Measurements from ENCODE around the gene PCSK2. TPM values are rescaled to one million over a fixed set of nuclear protein-coding genes. Genes with fewer than 3 reads are reported as not detected.

Gene PCSK2
- total and polyA plus RNA-seq, 5 donors from 2014 or later = not detected

- H3K4me1 Mint-ChIP-seq = no peaks in the 10 kb centered on the region
- Histone ChIP-seq H3K36me3 (ENCODE audit: control insufficient read depth, insufficient read depth, low read length) (no peaks in the 10 kb centered on the region), H3K4me3 (ENCODE audit: low read depth, low read length) (no peak overlapping the region), H3K4me1 (ENCODE audit: control insufficient read depth, insufficient read depth, low read length, poor library complexity, severe bottlenecking) (no peaks in the 10 kb centered on the region), H3K27ac (ENCODE audit: insufficient read depth, low read length, poor library complexity, severe bottlenecking) (no peak overlapping the region), H3K27me3 (ENCODE audit: control insufficient read depth, insufficient read depth, low read length) (no peaks in the 10 kb centered on the region), H3K9me3 (ENCODE audit: control insufficient read depth in 2 of 2, low read length in 2 of 2) (no peaks in the 10 kb centered on the region)
- H3K27me3 Mint-ChIP-seq = peaks cover 5% of the 10 kb centered on the region
- no peaks in the 10 kb centered on the region for H3K36me3 Mint-ChIP-seq
- peaks cover 0 to 3% (median 0%) of the 10 kb centered on the region in 7 donors for H3K9me3 Mint-ChIP-seq
- H3K4me3 Mint-ChIP-seq = no peak overlapping the region
- ATAC-seq (ENCODE audit: low read depth in 2 of 2) (no peak), DNase-seq (no peak)
- no peak overlapping the region for H3K27ac Mint-ChIP-seq
Measured at GRCh38 chr20:17473659-17474058, 246.8 kb downstream of the PCSK2 start.

GRCh38 chr20:17479063-17479657 is 252.3 kb downstream of the PCSK2 start:
- H3K9me3 ChIP-seq (ENCODE audit: control insufficient read depth in 2 of 2, low read length in 2 of 2) = no peaks in the 10 kb centered on the region
- no peak for DNase-seq
- H3K27me3 ChIP-seq (ENCODE audit: control insufficient read depth, insufficient read depth, low read length) = peaks cover 2% of the 10 kb centered on the region
- Mint-ChIP-seq H3K9me3 (peaks cover 0 to 3% (median 0%) of the 10 kb centered on the region in 7 donors), H3K27ac (no peak overlapping the region), H3K4me1 (no peaks in the 10 kb centered on the region), H3K27me3 (no peaks in the 10 kb centered on the region), H3K4me3 (no peak overlapping the region), H3K36me3 (no peaks in the 10 kb centered on the region)
- H3K36me3 ChIP-seq (ENCODE audit: control insufficient read depth, insufficient read depth, low read length) = no peaks in the 10 kb centered on the region
- no peaks in the 10 kb centered on the region for H3K4me1 ChIP-seq (ENCODE audit: control insufficient read depth, insufficient read depth, low read length, poor library complexity, severe bottlenecking)
- no peak for ATAC-seq (ENCODE audit: low read depth in 2 of 2)
- no peak overlapping the region for H3K27ac ChIP-seq (ENCODE audit: insufficient read depth, low read length, poor library complexity, severe bottlenecking)
- no peak overlapping the region for H3K4me3 ChIP-seq (ENCODE audit: low read depth, low read length)

- Mint-ChIP-seq H3K27ac (no peak overlapping the region), H3K9me3 (peaks cover 0 to 2% (median 0%) of the 10 kb centered on the region in 7 donors), H3K4me3 (no peak overlapping the region), H3K36me3 (no peaks in the 10 kb centered on the region), H3K27me3 (no peaks in the 10 kb centered on the region), H3K4me1 (no peaks in the 10 kb centered on the region)
- DNase-seq (no peak), ATAC-seq (ENCODE audit: low read depth in 2 of 2) (no peak)
- H3K27me3 ChIP-seq (ENCODE audit: control insufficient read depth, insufficient read depth, low read length) = peaks cover 2% of the 10 kb centered on the region
- H3K36me3 ChIP-seq (ENCODE audit: control insufficient read depth, insufficient read depth, low read length) = no peaks in the 10 kb centered on the region
- no peak overlapping the region for H3K27ac ChIP-seq (ENCODE audit: insufficient read depth, low read length, poor library complexity, severe bottlenecking)
- no peak overlapping the region for H3K4me3 ChIP-seq (ENCODE audit: low read depth, low read length)
- no peaks in the 10 kb centered on the region for H3K9me3 ChIP-seq (ENCODE audit: control insufficient read depth in 2 of 2, low read length in 2 of 2)
- H3K4me1 ChIP-seq (ENCODE audit: control insufficient read depth, insufficient read depth, low read length, poor library complexity, severe bottlenecking) = no peaks in the 10 kb centered on the region
Measured at GRCh38 chr20:17480696-17481095, 253.9 kb downstream of the PCSK2 start.

- Mint-ChIP-seq H3K36me3 (no peaks in the 10 kb centered on the region), H3K27me3 (peaks cover 8% of the 10 kb centered on the region), H3K27ac (no peak overlapping the region), H3K9me3 (peaks cover 0 to 4% (median 0%) of the 10 kb centered on the region in 7 donors), H3K4me1 (no peaks in the 10 kb centered on the region), H3K4me3 (no peak overlapping the region)
- H3K27ac ChIP-seq (ENCODE audit: insufficient read depth, low read length, poor library complexity, severe bottlenecking) = no peak overlapping the region
- ATAC-seq (ENCODE audit: low read depth in 2 of 2) = no peak
- no peak for DNase-seq
- no peaks in the 10 kb centered on the region for H3K9me3 ChIP-seq (ENCODE audit: control insufficient read depth in 2 of 2, low read length in 2 of 2)
- H3K4me3 ChIP-seq (ENCODE audit: low read depth, low read length) = no peak overlapping the region
- no peaks in the 10 kb centered on the region for H3K4me1 ChIP-seq (ENCODE audit: control insufficient read depth, insufficient read depth, low read length, poor library complexity, severe bottlenecking)
- no peaks in the 10 kb centered on the region for H3K36me3 ChIP-seq (ENCODE audit: control insufficient read depth, insufficient read depth, low read length)
- peaks cover 2% of the 10 kb centered on the region for H3K27me3 ChIP-seq (ENCODE audit: control insufficient read depth, insufficient read depth, low read length)
Measured at GRCh38 chr20:17481661-17482060, 254.8 kb downstream of the PCSK2 start.

- H3K4me1 ChIP-seq (ENCODE audit: control insufficient read depth, insufficient read depth, low read length, poor library complexity, severe bottlenecking) = no peaks in the 10 kb centered on the region
- Mint-ChIP-seq H3K27me3 (peaks cover 8% of the 10 kb centered on the region), H3K4me3 (no peak overlapping the region), H3K27ac (no peak overlapping the region), H3K9me3 (peaks cover 0 to 4% (median 0%) of the 10 kb centered on the region in 7 donors), H3K36me3 (no peaks in the 10 kb centered on the region), H3K4me1 (no peaks in the 10 kb centered on the region)
- no peaks in the 10 kb centered on the region for H3K36me3 ChIP-seq (ENCODE audit: control insufficient read depth, insufficient read depth, low read length)
- peaks cover 6% of the 10 kb centered on the region for H3K27me3 ChIP-seq (ENCODE audit: control insufficient read depth, insufficient read depth, low read length)
- no peaks in the 10 kb centered on the region for H3K9me3 ChIP-seq (ENCODE audit: control insufficient read depth in 2 of 2, low read length in 2 of 2)
- DNase-seq (no peak), ATAC-seq (ENCODE audit: low read depth in 2 of 2) (no peak)
- no peak overlapping the region for H3K4me3 ChIP-seq (ENCODE audit: low read depth, low read length)
- no peak overlapping the region for H3K27ac ChIP-seq (ENCODE audit: insufficient read depth, low read length, poor library complexity, severe bottlenecking)
Measured at GRCh38 chr20:17482536-17482935, 255.7 kb downstream of the PCSK2 start.

- no peak for DNase-seq
- no peak for ATAC-seq (ENCODE audit: low read depth in 2 of 2)
- Histone ChIP-seq H3K4me1 (ENCODE audit: control insufficient read depth, insufficient read depth, low read length, poor library complexity, severe bottlenecking) (no peaks in the 10 kb centered on the region), H3K4me3 (ENCODE audit: low read depth, low read length) (no peak overlapping the region), H3K9me3 (ENCODE audit: control insufficient read depth in 2 of 2, low read length in 2 of 2) (no peaks in the 10 kb centered on the region), H3K36me3 (ENCODE audit: control insufficient read depth, insufficient read depth, low read length) (no peaks in the 10 kb centered on the region), H3K27me3 (ENCODE audit: control insufficient read depth, insufficient read depth, low read length) (peaks cover 6% of the 10 kb centered on the region), H3K27ac (ENCODE audit: insufficient read depth, low read length, poor library complexity, severe bottlenecking) (no peak overlapping the region)
- Mint-ChIP-seq H3K4me1 (no peaks in the 10 kb centered on the region), H3K36me3 (no peaks in the 10 kb centered on the region), H3K27ac (no peak overlapping the region), H3K27me3 (peaks cover 8% of the 10 kb centered on the region), H3K4me3 (no peak overlapping the region), H3K9me3 (peaks cover 0 to 4% (median 0%) of the 10 kb centered on the region in 7 donors)
Measured at GRCh38 chr20:17485017-17485416, 258.2 kb downstream of the PCSK2 start.

- Mint-ChIP-seq H3K4me3 (no peak overlapping the region), H3K27ac (no peak overlapping the region), H3K36me3 (no peaks in the 10 kb centered on the region), H3K27me3 (peaks cover 8% of the 10 kb centered on the region), H3K4me1 (no peaks in the 10 kb centered on the region), H3K9me3 (peaks cover 0 to 1% (median 0%) of the 10 kb centered on the region in 7 donors)
- H3K4me3 ChIP-seq (ENCODE audit: low read depth, low read length) = no peak overlapping the region
- no peaks in the 10 kb centered on the region for H3K9me3 ChIP-seq (ENCODE audit: control insufficient read depth in 2 of 2, low read length in 2 of 2)
- H3K4me1 ChIP-seq (ENCODE audit: control insufficient read depth, insufficient read depth, low read length, poor library complexity, severe bottlenecking) = no peaks in the 10 kb centered on the region
- DNase-seq (no peak), ATAC-seq (ENCODE audit: low read depth in 2 of 2) (no peak)
- H3K27ac ChIP-seq (ENCODE audit: insufficient read depth, low read length, poor library complexity, severe bottlenecking) = no peak overlapping the region
- no peaks in the 10 kb centered on the region for H3K36me3 ChIP-seq (ENCODE audit: control insufficient read depth, insufficient read depth, low read length)
- peaks cover 4% of the 10 kb centered on the region for H3K27me3 ChIP-seq (ENCODE audit: control insufficient read depth, insufficient read depth, low read length)
Measured at GRCh38 chr20:17488916-17489600, 262.2 kb downstream of the PCSK2 start.

- no peaks in the 10 kb centered on the region for H3K4me1 ChIP-seq (ENCODE audit: control insufficient read depth, insufficient read depth, low read length, poor library complexity, severe bottlenecking)
- Mint-ChIP-seq H3K4me1 (no peaks in the 10 kb centered on the region), H3K27me3 (peaks cover 13% of the 10 kb centered on the region), H3K27ac (no peak overlapping the region), H3K36me3 (no peaks in the 10 kb centered on the region), H3K4me3 (no peak overlapping the region), H3K9me3 (peaks cover 0 to 1% (median 0%) of the 10 kb centered on the region in 7 donors)
- H3K9me3 ChIP-seq (ENCODE audit: control insufficient read depth in 2 of 2, low read length in 2 of 2) = no peaks in the 10 kb centered on the region
- no peaks in the 10 kb centered on the region for H3K36me3 ChIP-seq (ENCODE audit: control insufficient read depth, insufficient read depth, low read length)
- no peak overlapping the region for H3K27ac ChIP-seq (ENCODE audit: insufficient read depth, low read length, poor library complexity, severe bottlenecking)
- H3K27me3 ChIP-seq (ENCODE audit: control insufficient read depth, insufficient read depth, low read length) = peaks cover 4% of the 10 kb centered on the region
- no peak overlapping the region for H3K4me3 ChIP-seq (ENCODE audit: low read depth, low read length)
- ATAC-seq (ENCODE audit: low read depth in 2 of 2) (no peak), DNase-seq (no peak)
Measured at GRCh38 chr20:17490501-17490900, 263.7 kb downstream of the PCSK2 start.
